RWPE1 (cell line): ENCODE data around the gene RAET1E.

Experiments used
- CTCF ChIA-PET: fragments of 350-600 bp; sonication (Branson Sonifier 250); formaldehyde crosslinking; extraction: SDS; loops from one replicate; lab custom pipeline; 2021; lab: Yijun Ruan, JAX
- POLR2A ChIA-PET: fragments of 400-600 bp; formaldehyde crosslinking; extraction: SDS; loops from one replicate; lab custom pipeline; 2020; ENCODE audit warnings: antibody characterized with exemption; ENCODE audit not compliant: low non-redundant PET; lab: Yijun Ruan, JAX
- DNase-seq: peaks from one replicate; pipeline ENCODE4 v3.0.0; 2012; ENCODE audit warnings: low spot score
- H3K27ac ChIP-seq: fragments of 450-650 bp; 2 replicates; pipeline ENCODE4 v1.5.1; 2017
- CTCF ChIP-seq: fragments of 450-650 bp; conservative IDR thresholded peaks from 2 replicates; pipeline ENCODE4 v1.5.1; 2017; ENCODE audit warnings: low read depth, mild to moderate bottlenecking

The RAET1E gene

DNA sequence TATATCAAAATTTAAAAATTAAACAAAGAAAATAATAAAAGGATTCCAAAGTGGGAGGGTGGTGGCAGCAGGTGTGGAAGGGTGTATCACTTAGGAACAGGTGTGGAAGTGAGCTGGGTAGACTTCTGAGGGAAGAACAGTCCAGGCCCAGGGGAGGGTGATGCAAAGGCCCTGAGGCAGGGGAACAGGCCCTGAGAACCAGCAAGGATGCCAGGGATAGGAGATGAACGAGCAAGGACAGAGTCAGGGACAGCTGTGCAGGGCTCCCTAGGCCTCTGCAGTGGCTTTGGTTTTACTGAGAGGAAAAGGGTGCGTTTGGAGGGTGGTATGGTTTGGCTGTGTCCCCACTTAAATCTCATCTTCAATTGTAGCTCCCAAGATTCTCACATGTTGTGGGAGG, 9.4 kb upstream of the RAET1E start:
- DNase-seq = no peak
- H3K27ac ChIP-seq = no peak overlapping the region
- ChIA-PET CTCF (interaction anchor here (0.6 kb wide), 1 partner anchor 128 kb away, joined by 3 read pairs; no protein-coding TSS in a partner anchor), POLR2A (no interaction called here)
- no peak for TF ChIP-seq CTCF

DNA sequence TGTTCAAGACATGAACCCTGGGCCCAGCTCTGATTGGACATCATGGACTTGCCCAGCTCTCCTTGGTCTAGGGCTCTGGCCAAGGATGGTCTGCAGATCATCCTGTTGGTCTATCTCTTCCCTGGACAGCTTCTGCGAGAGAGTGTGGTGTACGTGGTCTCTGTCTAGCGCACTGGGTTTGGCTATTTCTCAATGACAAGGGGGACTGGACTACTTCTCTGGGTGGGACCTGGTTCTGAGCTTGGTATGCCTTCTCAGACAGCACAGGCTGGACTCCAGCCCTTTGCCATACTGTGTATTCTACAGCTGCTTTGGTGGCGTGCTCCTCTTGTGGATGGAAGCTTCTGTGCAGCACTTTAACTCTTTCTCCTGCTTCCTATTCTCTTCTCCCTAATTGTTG, 8.5 kb upstream of the RAET1E start:
- POLR2A ChIA-PET = no interaction called here
- CTCF ChIA-PET = interaction anchor here (0.6 kb wide), 1 partner anchor 129 kb away, joined by 3 read pairs; no protein-coding TSS in a partner anchor
- H3K27ac ChIP-seq = no peak overlapping the region
- DNase-seq = no peak
- TF ChIP-seq CTCF = no peak

DNA sequence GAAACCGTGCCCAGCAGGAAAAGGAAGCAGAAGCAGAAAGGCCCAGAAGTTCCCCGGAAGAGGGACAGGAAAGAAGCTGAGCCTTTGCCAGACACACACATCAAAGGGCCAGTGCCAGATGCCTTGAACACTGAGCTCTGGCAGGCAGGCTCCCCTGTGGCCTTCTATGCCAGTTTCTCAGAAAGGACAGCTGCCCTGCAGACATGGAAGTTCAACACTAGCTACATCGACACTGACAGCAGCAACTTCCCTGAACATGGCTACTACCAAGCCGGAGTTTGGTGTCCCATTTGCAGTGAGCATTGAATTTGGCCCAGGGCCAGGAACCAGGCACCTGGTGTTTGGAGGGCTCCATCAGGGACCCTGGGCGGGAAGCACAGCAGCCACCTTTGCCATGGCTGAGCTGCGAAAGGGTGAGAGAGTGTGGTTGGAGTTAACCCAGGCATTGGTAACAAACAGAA, 8.0 kb upstream of the RAET1E start:
- ChIA-PET CTCF (interaction anchor here (2.0 kb wide), 1 partner anchor 65 kb away, joined by 5 read pairs; no protein-coding TSS in a partner anchor), POLR2A (no interaction called here)
- DNase-seq = no peak
- no peak for TF ChIP-seq CTCF
- no peak overlapping the region for H3K27ac ChIP-seq

GRCh38 chr6:149905371-149905910, 7.5 kb upstream of the RAET1E start:
- DNase-seq = no peak
- ChIA-PET POLR2A (no interaction called here), CTCF (interaction anchor here (2.0 kb wide), 1 partner anchor 65 kb away, joined by 5 read pairs; no protein-coding TSS in a partner anchor)
- H3K27ac ChIP-seq = no peak overlapping the region
- no peak for TF ChIP-seq CTCF

GRCh38 chr6:149904661-149905370, 6.9 kb upstream of the RAET1E start:
- CTCF ChIA-PET = interaction anchor here (2.0 kb wide), 1 partner anchor 64 kb away, joined by 5 read pairs; no protein-coding TSS in a partner anchor
- POLR2A ChIA-PET = no interaction called here
- DNase-seq = no peak
- TF ChIP-seq CTCF = no peak
- no peak overlapping the region for H3K27ac ChIP-seq

DNA sequence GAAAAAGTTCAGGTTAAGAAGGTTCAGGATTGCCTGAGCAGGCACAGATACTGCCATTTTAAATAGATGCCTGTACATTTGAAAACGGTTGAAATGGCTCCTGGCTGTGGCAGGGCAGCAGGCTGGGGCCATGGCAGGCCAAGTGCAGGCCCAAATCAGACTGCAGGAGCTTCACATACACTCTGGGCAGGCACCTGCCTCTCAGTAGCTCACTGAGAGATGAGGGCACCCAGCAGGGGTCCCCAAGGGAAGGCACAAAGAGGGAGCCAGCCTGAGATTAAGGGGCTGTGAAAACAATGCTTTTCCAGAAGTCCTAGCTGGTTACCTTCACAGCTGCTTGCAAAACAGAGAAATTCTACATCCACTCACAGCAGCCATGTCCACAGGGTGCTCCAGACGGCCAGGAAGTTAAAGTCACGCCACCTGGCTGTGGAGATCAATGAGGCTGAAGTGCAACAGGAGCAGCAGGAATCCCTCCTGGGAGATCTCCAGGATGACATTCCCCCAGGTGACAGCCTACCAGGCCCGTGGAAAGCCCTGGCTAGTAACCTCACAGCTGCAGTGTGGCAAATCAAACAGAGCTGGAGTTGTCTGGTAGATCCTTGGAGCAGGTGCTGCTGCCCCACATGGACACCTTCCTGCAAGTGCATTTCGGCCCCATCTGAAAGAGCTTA, 6.2 kb upstream of the RAET1E start:
- TF ChIP-seq CTCF = no peak
- CTCF ChIA-PET = interaction anchor here (2.0 kb wide), 1 partner anchor 63 kb away, joined by 5 read pairs; no protein-coding TSS in a partner anchor
- no peak for DNase-seq
- POLR2A ChIA-PET = no interaction called here
- no peak overlapping the region for H3K27ac ChIP-seq
